HG03066 (cell line): ENCODE measurements around the gene MED27.

Experiments
- ATAC-seq: cut with Tn5 transposase; IDR thresholded peaks from one replicate; pipeline ENCODE4 v1.9.1; 2021; ENCODE audit warnings: low read depth; ENCODE audit not compliant: unreplicated experiment

The MED27 gene

DNA sequence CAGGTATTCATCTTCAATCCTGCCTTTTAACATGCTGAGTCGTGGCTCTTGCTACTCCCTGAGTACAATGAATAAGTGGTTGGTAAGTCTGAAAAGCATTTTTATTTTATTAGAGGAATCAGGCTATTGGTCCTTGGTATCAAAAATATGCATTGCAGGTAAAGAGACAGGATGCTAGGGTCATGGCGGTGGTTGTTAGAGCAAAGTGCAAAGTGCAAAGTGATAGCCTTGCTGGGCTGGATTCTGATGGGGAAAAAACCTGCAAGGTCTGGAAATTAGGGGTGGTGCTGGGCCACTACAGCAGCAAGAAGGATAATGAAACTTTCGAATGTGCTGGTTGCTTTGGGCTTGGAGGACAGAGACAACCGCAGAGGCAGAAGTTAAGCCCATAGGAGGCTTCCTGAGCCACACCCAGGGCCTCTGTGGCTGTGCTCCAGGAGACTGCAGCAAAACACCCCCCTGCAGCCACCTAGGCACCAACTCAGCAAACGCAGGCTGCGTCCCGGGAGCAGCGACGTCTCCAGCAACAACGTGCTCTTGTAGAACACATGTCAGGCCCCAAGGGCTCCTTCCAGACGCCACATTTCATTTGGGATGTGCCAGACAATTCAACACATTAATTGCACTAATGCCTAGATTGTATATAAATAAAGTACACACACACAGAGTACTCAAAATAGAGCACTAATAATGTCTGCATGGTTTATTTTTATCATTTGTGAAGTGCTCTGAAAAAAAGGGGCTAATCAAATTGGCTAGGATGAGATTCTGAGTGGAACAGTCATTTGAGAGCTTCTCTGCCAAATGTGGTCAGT lies 190.0 kb downstream of the MED27 start:
- ATAC-seq, result no peak

DNA sequence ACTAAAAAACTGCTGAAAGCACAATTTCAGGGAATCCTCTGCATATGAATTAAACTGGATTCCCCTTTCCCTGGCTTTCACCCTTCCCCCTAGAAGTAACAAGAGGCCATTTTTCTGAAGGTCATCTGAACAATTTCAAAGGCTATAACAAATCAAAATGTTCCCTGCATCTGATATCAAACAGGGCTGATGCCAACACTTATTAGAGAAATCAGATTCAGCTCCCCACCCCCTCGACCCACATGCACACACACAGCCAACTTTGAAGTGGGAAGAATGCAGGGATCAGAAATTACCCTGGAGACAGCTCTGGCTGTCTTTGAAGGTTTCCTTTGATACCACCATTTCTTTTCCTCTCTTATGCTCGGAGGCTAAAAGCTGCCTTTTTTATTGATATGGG lies 190.7 kb downstream of the MED27 start:
- no peak for ATAC-seq

DNA sequence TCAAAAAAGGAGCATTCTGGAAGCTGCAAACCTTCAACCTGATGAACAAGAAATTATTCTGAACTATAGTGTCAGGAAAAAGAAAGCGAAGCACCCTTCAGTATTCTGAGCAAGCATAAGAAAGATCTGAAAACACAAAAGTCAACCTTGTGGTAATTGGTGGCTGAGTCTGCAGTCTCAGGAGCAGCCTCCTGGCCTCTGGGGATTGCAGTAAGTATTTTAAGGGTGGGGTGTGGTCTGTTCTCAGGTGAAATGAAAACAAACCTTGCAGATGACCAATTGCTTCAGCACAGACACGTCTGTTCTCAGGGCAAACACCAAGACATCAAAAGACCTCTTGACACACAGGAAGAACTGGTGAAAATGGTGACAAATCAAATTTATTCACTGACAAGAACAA lies 192.0 kb downstream of the MED27 start:
- ATAC-seq, result no peak

DNA sequence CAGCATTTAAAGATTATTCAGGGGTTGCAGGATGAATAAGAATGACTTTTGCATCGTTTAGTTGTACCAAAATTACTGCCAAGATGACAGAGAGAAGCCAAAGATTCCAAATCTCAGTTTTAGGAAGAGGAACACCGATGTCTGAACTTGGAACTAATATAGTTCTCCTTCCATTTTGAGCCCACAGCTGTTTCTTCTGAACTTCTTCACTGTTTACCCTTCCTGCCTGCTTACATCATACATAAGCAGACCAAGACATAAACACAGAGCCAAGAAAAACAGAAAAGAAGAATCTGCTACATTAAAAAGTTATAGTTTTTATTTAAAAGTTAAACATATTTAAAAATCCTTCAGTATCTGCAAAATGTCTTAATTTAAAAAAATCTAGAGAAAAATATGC lies 192.8 kb downstream of the MED27 start:
- ATAC-seq, result no peak

DNA sequence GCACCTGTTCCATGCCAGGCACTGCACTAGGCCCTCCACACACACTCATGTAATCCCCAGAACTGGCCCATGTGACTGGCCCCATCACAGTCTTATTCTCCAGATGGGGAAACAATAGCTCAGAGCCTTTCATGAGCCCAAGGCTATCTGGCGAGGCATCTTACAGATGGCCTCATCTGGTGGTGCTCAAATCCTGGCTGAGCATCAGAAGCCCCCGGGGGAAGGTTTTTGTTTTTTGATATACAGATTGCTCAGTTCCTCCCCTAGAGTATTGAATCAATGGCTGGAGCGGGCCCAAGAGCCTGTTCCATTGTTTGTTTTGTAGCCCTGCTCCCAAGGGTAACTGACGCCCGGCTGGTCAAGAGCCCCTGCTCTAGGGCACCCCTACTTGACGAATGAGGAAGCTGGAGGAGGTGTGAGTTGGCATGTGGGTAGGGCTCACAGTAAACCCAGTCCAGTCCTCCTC lies 194.5 kb downstream of the MED27 start:
- no peak for ATAC-seq

DNA sequence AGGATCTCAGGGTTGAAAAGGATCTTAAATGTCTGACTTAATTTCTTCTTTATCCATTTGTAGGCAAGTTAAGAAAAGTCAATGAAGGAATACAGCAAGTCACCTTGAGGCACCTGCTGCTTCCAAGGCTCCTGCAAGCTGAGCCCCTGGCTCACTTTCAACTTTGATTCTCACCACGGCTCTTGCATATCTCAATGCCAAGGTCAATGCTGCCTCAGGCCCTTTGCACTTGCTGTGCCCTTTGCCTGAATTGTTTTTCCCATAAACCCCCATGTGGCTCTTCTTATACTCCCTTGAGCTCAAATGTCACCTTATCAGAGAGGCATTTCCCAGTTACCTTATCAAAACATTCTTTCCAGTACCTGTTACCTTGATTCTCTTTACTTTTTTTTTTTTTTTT lies 195.4 kb downstream of the MED27 start:
- no peak for ATAC-seq

DNA sequence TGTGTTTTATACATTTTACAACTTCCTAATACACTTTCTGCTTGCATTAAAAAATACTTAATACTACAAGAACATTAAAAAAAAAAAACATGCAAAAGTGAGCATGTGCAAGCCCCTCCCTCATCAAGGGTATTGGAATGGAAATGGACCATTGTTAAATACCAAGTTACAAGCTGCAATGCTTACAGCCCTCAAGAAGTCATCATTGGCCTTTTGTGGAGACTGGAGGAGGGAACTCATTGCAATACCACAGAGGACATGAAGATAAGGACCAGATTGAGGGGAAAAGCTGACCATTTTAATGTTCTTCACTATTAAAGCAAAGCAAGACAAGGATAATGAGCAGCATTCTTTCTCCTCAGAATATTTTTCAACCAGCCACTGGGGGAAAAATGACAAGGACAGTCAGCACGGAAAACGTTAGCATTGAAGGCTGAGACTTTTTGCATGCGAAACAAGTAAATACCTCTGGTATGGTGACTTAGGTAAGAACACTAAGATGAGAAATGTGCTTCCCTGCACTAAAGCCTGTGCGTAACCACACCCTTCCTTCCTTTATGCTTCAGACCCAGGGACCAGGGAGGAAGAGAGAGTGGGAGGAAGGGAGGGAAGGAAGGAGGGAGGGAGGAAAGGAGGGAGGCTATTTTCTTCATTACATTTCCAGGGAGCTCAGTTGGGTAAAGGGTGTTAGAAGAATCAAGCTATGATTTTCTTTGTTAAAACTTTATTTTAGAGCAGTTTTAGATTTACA lies 198.7 kb downstream of the MED27 start:
- ATAC-seq, result no peak

DNA sequence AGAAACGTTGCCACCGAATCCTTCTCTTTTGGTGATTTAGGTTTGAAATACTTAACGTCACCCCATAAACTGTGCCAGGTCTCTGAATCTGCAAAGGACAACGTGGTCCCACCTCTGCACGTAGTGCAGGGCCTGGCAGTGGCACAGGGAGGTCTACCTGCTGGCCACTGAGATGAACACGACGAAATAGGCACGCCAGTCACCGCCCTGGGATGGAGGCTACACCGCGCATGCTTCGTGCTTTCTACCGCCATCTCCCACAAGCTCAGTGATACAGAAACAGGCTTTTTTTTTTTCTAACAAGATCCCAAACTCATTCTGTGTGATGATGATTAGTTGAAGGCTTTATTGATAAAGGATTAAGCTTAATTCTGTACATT lies 199.8 kb downstream of the MED27 start:
- ATAC-seq, result no peak

DNA sequence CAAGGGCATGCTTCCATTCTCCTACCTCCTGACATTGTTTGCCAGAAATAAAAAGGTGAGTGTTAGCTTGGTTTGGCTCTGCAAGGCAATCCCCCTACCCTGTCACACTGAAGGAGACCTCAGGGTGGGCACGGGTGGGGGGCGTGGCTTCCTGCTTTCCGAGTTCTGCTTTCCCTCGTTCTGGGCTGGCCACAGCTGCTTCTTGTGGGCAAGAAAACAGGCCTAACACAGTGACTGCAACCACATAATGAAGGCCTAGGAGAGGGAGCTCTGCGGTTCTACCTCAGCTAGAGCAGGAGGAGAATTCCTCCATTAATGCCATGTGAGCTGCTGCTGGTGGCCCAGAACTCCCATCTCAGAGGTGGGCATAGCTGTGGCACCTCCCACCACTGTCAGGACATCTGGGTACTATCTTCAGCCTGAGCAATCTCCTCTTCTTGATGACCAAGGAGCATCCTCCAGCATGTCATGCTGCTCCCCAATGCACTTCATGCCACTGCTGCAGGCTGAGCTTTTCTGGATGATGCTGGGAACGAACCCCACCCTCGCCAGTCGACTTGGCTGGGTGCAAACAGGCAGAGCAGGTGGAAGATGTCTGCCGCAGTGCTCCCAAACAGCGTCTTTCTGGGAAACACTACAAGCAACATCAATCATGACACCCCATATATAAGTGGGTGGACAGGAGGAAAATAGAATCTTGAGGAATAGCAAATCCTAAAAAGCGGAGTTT lies 200.3 kb downstream of the MED27 start:
- no peak for ATAC-seq

DNA sequence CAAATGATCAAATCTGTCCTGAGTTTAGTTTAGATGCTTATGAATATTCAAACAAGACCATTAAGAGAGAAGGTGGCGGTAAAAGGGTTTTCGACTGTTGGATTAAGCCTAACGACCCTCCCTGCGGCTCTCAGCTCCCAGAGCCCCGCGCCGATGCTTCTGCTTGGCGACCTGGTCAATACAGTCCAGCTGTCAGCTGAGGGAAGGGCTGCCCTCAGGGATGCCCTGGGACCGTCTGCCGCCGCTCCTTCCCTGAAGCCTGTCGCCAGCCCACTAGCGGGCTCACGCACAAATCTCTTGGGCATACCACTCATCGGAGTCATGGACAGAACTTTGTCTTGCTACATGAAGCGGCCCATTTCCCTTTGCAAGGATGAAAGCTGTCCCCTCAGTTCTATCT lies 203.2 kb downstream of the MED27 start:
- no peak for ATAC-seq

DNA sequence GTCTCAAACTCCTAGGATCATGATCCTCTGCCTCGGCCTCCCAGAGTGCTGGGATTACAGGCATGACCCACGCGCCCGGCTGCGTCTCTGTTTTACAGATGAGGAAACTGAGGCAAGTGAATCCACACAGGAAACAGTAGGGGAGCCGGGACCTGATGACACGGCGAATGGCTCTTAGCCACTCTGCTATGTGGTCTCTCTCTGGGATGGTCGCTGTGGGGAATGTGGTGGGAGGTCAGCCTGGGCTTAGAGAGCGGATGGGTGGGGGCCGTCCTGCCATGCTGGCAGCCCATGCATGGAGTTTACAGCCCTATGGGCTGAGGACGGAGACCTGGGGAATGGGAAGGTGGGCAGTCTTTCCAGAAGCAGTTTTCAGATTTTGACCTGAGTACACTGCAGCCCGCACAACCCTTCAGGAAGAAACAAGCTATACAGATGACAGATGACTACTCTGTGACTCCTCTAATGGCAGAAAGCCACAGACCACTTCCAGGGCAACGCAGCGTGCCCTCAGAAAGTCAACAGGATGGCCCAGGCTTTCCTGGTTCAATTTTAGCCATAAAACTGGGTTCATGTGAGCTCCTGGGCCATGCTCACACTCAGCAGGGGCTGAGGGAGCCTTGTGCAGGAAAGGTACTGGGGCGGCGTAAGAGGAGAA lies 203.7 kb downstream of the MED27 start:
- ATAC-seq, result no peak

DNA sequence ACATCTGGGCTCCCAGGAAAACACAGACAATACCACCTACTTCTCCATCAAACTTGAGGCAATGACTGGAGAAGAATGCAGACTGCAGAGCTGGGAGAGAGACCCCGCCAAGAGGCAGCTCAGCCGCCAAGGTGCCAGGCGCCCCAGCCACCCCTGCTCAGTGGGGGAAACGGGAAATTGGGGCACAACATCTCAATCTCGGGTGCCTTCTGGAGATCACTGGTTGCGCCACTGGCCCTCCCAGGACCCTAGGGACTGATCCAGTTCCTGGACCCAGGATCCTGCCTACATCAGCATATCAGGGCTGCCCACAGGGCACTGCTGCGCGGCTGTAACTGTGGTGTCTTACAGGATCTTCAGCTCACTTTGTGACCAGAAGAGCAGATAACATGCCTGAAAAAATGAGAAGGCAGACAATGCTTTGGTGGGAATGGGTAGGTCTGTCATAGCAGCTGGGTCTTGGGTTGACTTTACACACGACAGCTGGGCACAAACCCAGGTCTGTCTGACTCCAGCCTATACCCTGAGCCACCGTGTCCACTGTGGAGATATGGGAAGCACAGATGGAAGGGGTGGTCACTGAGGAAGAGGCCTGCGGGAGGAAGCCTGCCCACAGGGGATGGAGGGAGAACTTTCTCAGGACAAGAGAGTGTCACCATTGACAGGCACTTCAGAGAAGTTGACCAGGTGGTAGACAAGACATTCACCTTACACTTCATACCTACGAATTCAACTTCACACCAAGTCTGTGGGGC lies 204.6 kb downstream of the MED27 start:
- no peak for ATAC-seq

DNA sequence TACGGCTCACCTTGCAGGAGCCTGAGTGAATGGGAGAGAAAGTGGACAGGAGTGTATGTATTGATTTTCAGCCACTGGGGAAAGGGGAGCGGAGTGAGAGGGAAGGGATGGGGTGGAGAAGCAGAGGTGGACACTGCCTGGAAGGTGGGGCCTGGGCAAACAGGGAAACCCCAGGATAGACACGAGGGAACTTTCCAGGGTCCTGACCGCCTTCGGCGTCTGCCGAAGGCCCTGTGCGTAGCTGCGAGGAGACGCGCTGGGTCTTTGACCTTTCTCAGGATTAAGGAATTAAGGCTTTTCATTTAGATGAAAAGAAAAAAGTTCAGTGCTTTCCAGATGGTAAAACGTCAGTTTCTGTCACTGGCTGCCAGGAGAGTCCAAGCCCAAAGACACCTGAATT lies 205.2 kb downstream of the MED27 start:
- ATAC-seq, result no peak

DNA sequence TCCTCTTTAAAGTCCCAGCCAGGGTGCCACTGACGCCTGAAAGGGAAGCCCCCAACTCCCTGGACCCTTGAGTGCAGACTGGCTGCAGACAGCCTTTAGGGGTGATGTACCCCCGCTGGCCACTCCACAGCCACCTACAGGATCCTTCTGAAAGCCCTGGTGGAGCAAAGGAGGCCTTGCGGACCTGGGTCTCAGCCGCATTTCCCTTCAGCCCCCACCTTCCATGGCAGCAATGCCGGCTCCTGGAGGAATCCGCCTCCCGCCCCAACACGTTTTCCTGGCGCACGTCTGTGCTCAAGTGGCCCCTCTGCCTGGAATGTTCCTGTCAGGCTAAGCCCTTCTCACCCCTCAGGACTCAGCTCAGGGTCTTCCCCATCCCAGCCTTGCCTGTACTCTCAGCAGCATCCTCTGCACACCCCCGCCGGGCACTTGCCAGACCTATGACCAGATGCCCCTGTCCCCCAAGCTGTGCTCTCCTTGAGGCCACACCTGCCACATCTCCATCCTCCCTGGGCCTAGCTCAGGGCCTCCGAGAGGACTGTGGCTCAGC lies 205.7 kb downstream of the MED27 start:
- no peak for ATAC-seq

DNA sequence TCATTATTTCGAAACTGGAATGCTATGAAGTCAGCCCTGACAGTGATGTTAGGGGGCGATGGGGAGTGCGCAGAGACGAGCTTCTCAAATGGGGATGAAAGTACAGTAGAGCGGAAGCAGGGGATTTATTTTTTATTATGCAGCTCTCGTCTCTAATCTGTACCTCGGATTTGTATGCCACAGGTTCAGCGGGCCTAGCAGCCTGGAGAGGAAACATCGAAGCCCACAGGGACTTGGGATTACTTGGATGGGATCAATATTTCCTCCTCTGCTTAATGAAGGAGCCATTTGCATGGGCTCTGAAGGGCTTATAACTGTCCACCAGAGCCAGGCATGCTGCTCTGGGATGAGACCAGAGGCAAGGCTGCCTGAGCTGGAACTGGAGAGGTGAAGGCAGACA lies 206.3 kb downstream of the MED27 start:
- ATAC-seq, result no peak

DNA sequence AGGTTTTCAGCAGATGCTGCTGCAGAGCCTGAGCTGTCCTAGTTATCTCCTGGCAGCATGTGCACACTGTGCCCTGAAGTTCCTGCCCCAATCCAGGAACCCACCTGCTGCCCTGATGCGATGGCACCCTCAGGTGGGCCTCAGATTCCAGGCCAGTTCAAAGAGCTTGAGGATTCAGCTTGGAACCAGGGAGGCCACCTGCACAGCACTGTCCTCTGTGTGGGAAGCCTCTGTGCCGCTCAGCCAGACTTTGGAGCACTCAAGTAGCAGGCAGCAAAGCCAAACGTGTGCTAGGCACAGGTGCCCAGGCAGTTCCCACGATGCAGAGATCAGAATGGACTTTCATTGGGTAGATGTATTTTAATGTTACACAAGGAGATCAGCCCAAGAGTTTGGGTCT lies 207.0 kb downstream of the MED27 start:
- ATAC-seq, result no peak

DNA sequence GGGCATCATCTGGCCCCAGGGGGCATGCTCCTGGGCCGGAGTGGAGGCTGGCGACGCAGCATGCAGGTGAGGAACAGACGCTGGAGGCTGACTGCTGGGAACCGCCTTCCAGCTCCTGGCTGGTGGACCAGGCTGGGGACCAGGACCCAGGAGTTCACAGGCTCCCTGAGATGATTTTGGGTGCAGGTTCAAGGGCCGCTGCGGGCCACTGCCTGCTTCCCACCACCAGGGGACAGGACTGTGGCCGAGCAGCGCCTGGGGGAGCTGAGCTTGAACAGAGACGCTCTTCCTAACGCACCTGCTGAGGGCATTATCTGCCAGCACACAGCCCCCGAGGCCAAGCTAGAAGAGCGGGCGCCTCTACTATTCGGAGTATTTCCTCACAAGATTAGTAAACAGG lies 207.7 kb downstream of the MED27 start:
- ATAC-seq, result no peak

DNA sequence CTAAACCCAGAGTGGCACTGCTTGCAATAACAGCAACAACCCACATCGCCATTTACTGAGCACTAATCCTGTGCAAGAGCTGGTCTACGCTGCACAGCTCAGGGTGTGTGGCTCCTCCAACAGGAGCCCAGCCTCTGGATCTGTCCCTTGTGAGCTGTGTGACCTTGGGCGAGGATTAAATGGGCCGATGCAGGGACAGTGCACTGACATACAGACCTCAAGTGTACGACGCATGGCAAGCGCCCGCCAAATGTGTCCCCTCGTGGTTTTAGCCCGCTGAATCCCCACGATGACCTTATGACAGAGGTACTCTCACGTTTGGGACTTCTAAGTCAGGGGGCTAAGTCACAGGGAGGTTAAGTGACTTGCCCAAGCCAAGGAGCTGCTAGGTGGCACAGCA lies 209.5 kb downstream of the MED27 start:
- no peak for ATAC-seq

DNA sequence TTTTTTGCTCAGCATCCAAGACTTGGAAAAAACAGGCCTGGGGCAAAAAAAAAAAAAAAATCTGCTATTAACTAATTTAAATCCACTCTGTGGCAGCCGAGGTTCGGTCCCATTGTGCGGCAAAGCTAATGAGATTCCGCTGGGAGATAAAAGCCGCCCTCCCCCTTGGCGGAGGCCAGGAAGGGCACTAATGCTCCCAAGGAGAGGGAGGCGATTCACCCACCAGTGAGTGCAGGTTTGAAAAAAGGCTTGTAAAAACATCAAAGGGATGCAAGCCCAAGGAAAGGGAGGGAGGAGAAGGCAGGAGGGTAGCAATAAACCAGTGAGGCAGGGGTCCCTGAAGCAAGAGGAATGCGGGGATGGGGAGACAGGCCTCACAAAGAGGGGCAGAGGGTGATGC lies 210.3 kb downstream of the MED27 start:
- ATAC-seq, result no peak

DNA sequence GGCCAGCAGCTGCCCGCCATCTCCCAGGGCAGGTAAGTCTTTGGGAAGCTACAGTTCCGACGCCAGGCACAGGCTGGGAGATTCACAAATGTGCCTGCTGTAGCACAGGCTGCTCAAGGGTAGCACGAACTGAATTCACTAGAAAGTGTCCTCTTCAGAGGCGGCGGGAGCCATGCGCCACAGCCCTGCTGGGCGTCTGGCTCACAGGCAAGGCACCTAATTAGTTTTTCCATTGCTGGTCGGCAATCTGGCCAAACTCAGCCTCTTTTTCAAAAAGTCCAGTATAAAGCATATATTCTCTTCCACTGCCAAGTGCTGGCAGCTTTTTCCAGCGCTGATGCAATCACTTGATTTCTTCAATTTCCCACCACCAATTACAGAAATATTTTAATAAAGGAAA lies 210.9 kb downstream of the MED27 start:
- ATAC-seq, result no peak
